Karpas-422 (cell line): ENCODE measurements around the gene TMED6. TPM values are rescaled to one million over a fixed set of nuclear protein-coding genes. Genes with fewer than 3 reads are reported as not detected.
"Not testable (repeated sequence)": the region's sequence is repeated elsewhere in the genome, so short reads cannot be mapped to it uniquely, and the experiment has no call there.

Experiments used
- DNase-seq: peaks from one replicate; pipeline ENCODE4 v3.0.0-alpha.2; 2015
- H2AFZ ChIP-seq: fragments of 200-600 bp; sonication (generic); 2 replicates; pipeline ENCODE4 v1.6.1; 2014; ENCODE audit warnings: antibody characterized with exemption, low read length, mixed read lengths
- H3K27ac ChIP-seq: fragments of 200-600 bp; sonication (generic); 2 replicates; pipeline ENCODE4 v1.5.1; 2014; ENCODE audit warnings: mild to moderate bottlenecking, low read length, moderate library complexity
- H3K27me3 ChIP-seq: fragments of 200-600 bp; sonication (generic); 2 replicates; pipeline ENCODE4 v1.6.1; 2014; ENCODE audit warnings: low read length, mixed read lengths
- H3K36me3 ChIP-seq: fragments of 200-600 bp; sonication (generic); 2 replicates; pipeline ENCODE4 v1.6.1; 2014; ENCODE audit warnings: low read length, mixed read lengths; ENCODE audit not compliant: insufficient read depth
- H3K4me1 ChIP-seq: fragments of 200-600 bp; sonication (generic); 2 replicates; pipeline ENCODE4 v1.6.1; 2014; ENCODE audit warnings: mild to moderate bottlenecking, low read length, mixed read lengths
- H3K4me2 ChIP-seq: fragments of 200-600 bp; sonication (generic); 2 replicates; pipeline ENCODE4 v1.6.1; 2014; ENCODE audit warnings: low read length, low read depth, mild to moderate bottlenecking; ENCODE audit not compliant: poor library complexity, severe bottlenecking
- H3K4me3 ChIP-seq: fragments of 200-600 bp; sonication (generic); 2 replicates; pipeline ENCODE4 v1.5.1; 2014; ENCODE audit warnings: mild to moderate bottlenecking, antibody characterized with exemption, low read length, mixed read lengths
- H3K79me2 ChIP-seq: fragments of 200-600 bp; sonication (generic); 2 replicates; pipeline ENCODE4 v1.6.1; 2014; ENCODE audit warnings: mild to moderate bottlenecking, low read length, mixed read lengths
- H3K9ac ChIP-seq: fragments of 200-600 bp; sonication (generic); 2 replicates; pipeline ENCODE4 v1.6.0; 2014; ENCODE audit warnings: low read length
- H3K9me2 ChIP-seq: fragments of 200-600 bp; sonication (generic), shearing (Covaris generic); replicated peaks from 2 replicates; pipeline ENCODE4 v1.6.0; 2014; ENCODE audit warnings: mild to moderate bottlenecking, low read length, moderate library complexity; ENCODE audit not compliant: insufficient read depth
- H3K9me3 ChIP-seq: fragments of 300-700, 200-600 bp; sonication (generic); 2 replicates; pipeline ENCODE4 v1.6.1; 2014; ENCODE audit warnings: low read length, mixed read lengths
- H4K20me1 ChIP-seq: fragments of 200-600 bp; sonication (generic); 2 replicates; pipeline ENCODE4 v1.6.1; 2014; ENCODE audit warnings: mild to moderate bottlenecking, antibody characterized with exemption, low read length, low read depth; ENCODE audit not compliant: insufficient read depth
- total RNA-seq: library from RNA; depleted of rRNA; stranded (reverse); fragments of >200 nt; shearing (Covaris generic); gene quantifications from 2 replicates; pipeline ENCODE4 v1.2.3, GENCODE V29; 2014; ENCODE audit warnings: low replicate concordance; rRNA removed

Gene TMED6
- total RNA-seq, 1 experiment from 2014 or later: 1.8 TPM

DNA sequence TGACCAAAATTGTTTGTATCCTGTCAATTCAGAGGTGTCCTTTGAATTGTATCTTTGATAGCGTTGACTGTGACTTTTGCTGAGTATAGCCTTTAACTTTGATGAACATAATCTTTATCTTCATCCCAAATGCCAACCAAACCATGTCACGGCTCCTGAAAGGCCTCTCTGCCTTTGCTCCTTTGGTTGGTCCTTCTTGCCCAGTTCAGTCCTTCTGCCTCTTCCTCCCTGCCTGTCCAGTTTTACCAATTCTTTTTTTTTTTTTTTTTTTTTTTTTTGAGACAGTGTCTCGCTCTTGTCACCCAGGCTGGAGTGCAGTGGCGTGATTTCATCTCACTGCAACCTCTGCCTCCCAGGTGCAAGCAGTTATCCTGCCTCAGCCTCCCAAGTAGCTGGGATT is 53.3 kb downstream of the TMED6 start:
- H3K79me2 ChIP-seq: peaks cover 6% of the 10 kb centered on the region; the same call in 1 of the 2 replicates
- H4K20me1 ChIP-seq: no peaks in the 10 kb centered on the region
- no peak for DNase-seq
- H3K9me2 ChIP-seq: no peaks in the 10 kb centered on the region
- H3K4me2 ChIP-seq: no peak overlapping the region
- H3K4me3 ChIP-seq: no peak overlapping the region
- no peak overlapping the region for H3K27ac ChIP-seq
- H3K4me1 ChIP-seq: no peaks in the 10 kb centered on the region
- no peak overlapping the region for H3K9ac ChIP-seq
- no peaks in the 10 kb centered on the region for H3K27me3 ChIP-seq
- no peaks in the 10 kb centered on the region for H3K9me3 ChIP-seq
- H2AFZ ChIP-seq: no peak overlapping the region
- peaks cover 7% of the 10 kb centered on the region; the same call in 1 of the 2 replicates for H3K36me3 ChIP-seq

DNA sequence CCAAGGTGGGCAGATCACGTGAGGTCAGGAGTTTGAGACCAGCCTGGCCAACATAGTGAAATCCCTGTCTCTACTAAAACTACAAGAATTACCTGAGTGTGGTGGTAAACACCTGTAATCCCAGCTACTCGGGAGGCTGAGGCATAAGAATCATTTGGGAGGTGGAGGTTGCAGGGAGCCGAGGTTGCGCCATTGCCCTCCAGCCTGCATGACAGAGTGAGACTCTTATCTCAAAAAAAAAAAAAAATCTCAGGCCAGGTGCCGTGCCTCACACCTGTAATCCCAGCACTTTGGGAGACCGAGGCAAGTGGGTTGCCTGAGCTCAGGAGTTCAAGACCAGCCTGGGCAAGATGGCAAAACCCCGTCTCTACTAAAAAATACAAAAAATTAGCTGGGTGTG is 54.8 kb downstream of the TMED6 start:
- H4K20me1 ChIP-seq, H3K4me1 ChIP-seq, DNase-seq, H3K27me3 ChIP-seq, H3K4me2 ChIP-seq, H3K36me3 ChIP-seq, H3K9ac ChIP-seq, H3K27ac ChIP-seq, H2AFZ ChIP-seq, H3K9me2 ChIP-seq, H3K4me3 ChIP-seq, H3K9me3 ChIP-seq, H3K79me2 ChIP-seq: not testable (repeated sequence)

DNA sequence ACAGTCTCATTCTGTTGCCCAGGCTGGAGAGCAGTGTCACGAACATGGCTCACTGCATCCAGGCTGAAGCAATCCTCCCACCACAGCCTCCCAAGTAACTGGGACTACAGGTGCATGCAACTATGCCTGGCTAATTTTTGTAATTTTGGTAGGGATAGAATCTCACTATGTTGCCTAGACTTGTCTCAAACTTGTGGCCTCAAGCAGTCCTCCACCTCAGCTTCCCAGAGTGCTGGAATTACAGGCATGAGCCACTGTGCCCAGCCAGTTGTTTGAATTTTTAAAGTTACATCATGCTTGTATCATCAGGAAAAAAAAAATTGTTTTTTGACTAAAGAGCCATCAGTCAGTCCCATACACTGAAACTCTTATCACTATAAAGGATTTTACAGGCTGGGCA is 57.5 kb downstream of the TMED6 start:
- H3K9ac ChIP-seq: no peak overlapping the region
- H3K4me3 ChIP-seq: no peak overlapping the region
- no peak overlapping the region for H3K4me2 ChIP-seq
- H2AFZ ChIP-seq: no peak overlapping the region
- H3K27ac ChIP-seq: no peak overlapping the region
- no peaks in the 10 kb centered on the region for H3K36me3 ChIP-seq
- no peaks in the 10 kb centered on the region for H3K4me1 ChIP-seq
- H4K20me1 ChIP-seq: no peaks in the 10 kb centered on the region
- H3K79me2 ChIP-seq: peaks cover 16% of the 10 kb centered on the region; the same call in 1 of the 2 replicates
- H3K9me2 ChIP-seq: no peaks in the 10 kb centered on the region
- no peak for DNase-seq
- no peaks in the 10 kb centered on the region for H3K9me3 ChIP-seq
- H3K27me3 ChIP-seq: no peaks in the 10 kb centered on the region

DNA sequence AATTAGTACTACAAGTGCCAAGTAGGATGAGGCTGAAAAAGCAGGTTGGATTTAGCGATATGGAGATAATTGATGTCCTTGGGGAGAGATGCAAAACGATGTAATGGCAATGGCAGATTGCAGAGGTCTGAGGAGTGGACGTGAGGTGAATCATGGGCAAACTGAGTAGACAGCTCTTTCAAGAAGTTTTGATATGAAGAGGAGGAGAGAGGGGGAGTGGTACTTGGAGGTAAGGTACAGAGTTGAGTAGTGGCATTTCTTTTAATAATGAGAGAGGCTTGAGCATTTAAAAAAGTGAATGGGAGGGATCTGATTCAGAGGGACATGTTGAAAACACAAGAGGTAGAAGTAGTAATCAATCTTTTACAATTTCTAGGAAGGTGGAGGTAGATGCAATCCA is 58.2 kb downstream of the TMED6 start:
- no peaks in the 10 kb centered on the region for H3K27me3 ChIP-seq
- no peak overlapping the region for H3K4me2 ChIP-seq
- H3K9me3 ChIP-seq: no peaks in the 10 kb centered on the region
- no peak overlapping the region for H3K9ac ChIP-seq
- no peak overlapping the region for H2AFZ ChIP-seq
- no peaks in the 10 kb centered on the region for H3K4me1 ChIP-seq
- H3K9me2 ChIP-seq: no peaks in the 10 kb centered on the region
- no peaks in the 10 kb centered on the region; the same call in 1 of the 2 replicates for H3K36me3 ChIP-seq
- H4K20me1 ChIP-seq: no peaks in the 10 kb centered on the region
- H3K79me2 ChIP-seq: peaks cover 20% of the 10 kb centered on the region
- no peak overlapping the region for H3K4me3 ChIP-seq
- H3K27ac ChIP-seq: no peak overlapping the region
- no peak for DNase-seq

Other genes starting within 250 kb of the TMED6 start
- gene HAS3, start 246.1 kb downstream of the TMED6 start, total RNA-seq: 1.9 TPM in 2 replicates
- gene CHTF8, start 219.2 kb downstream of the TMED6 start, total RNA-seq: 87.0 and 98.5 TPM in 2 replicates
- gene UTP4, start 219.1 kb downstream of the TMED6 start, total RNA-seq: 22.0 and 31.6 TPM in 2 replicates
- 17.7 and 43.3 TPM in 2 replicates for gene SNTB2, start 164.6 kb downstream of the TMED6 start, total RNA-seq
- 18.3 and 32.2 TPM in 2 replicates for gene VPS4A, start 40.4 kb downstream of the TMED6 start, total RNA-seq
- gene PDF, start 21.2 kb downstream of the TMED6 start, total RNA-seq: 13.5 and 53.9 TPM in 2 replicates
- 43.6 and 49.2 TPM in 2 replicates for gene COG8, start 12.2 kb downstream of the TMED6 start, total RNA-seq
- gene NIP7, start 12.0 kb downstream of the TMED6 start, total RNA-seq: 21.8 and 24.4 TPM in 2 replicates
- 22.1 and 43.5 TPM in 2 replicates for gene TERF2, start 34.2 kb upstream of the TMED6 start, total RNA-seq
- 33.9 and 194 TPM in 2 replicates for gene CYB5B, start 72.8 kb upstream of the TMED6 start, total RNA-seq
- gene NFAT5, start 214.2 kb upstream of the TMED6 start, total RNA-seq: 10.1 and 41.6 TPM in 2 replicates